Endothelial cell (in vitro differentiated cells): ENCODE results near the gene DNAJC5. TPM values are rescaled to one million over a fixed set of nuclear protein-coding genes. Genes with fewer than 3 reads are reported as not detected.
"Not testable (repeated sequence)": the region's sequence is repeated elsewhere in the genome, so short reads cannot be mapped to it uniquely, and the experiment has no call there.

Experiments used
- DNase-seq: peaks from one replicate; pipeline ENCODE4 v3.0.0; 2021; ENCODE audit warnings: low spot score
- H3K27ac Mint-ChIP-seq: one replicate; pipeline ENCODE4 v1.8.0; 2021; ENCODE audit warnings: mixed read lengths, inconsistent platforms; ENCODE audit not compliant: unreplicated experiment
- H3K27me3 Mint-ChIP-seq: one replicate; pipeline ENCODE4 v1.8.0; 2021; ENCODE audit warnings: mild to moderate bottlenecking, moderate library complexity, mixed read lengths, inconsistent platforms; ENCODE audit not compliant: unreplicated experiment
- H3K36me3 Mint-ChIP-seq: one replicate; pipeline ENCODE4 v1.8.0; 2021; ENCODE audit warnings: mild to moderate bottlenecking, low read depth, mixed read lengths, inconsistent platforms; ENCODE audit not compliant: unreplicated experiment
- H3K4me1 Mint-ChIP-seq: one replicate; pipeline ENCODE4 v1.8.0; 2021; ENCODE audit warnings: mild to moderate bottlenecking, mixed read lengths, inconsistent platforms; ENCODE audit not compliant: unreplicated experiment
- H3K4me3 Mint-ChIP-seq: one replicate; pipeline ENCODE4 v1.8.0; 2021; ENCODE audit warnings: mild to moderate bottlenecking, mixed read lengths, inconsistent platforms; ENCODE audit not compliant: unreplicated experiment
- H3K9me3 Mint-ChIP-seq: one replicate; pipeline ENCODE4 v1.8.0; 2021; ENCODE audit warnings: mixed read lengths, inconsistent platforms; ENCODE audit not compliant: unreplicated experiment
- total RNA-seq: library from RNA; stranded (reverse); fragmentation: NEBNext Ultra II Directional; extraction: Animal tissue kit (Norgen Biotek cat#: 25700); gene quantifications from one replicate; pipeline ENCODE4 v1.2.1, GENCODE V29; 2021; ENCODE audit not compliant: unreplicated experiment
- TF ChIP-seq, protein P1 (sequence below): fragments of 200-600 bp; sonication (generic); IDR thresholded peaks from one replicate; pipeline ENCODE4 v1.5.0; 2021; ENCODE audit warnings: antibody characterized with exemption; ENCODE audit not compliant: unreplicated experiment

The DNAJC5 gene
- total RNA-seq, 1 donor from 2014 or later = 54.4 TPM

DNA sequence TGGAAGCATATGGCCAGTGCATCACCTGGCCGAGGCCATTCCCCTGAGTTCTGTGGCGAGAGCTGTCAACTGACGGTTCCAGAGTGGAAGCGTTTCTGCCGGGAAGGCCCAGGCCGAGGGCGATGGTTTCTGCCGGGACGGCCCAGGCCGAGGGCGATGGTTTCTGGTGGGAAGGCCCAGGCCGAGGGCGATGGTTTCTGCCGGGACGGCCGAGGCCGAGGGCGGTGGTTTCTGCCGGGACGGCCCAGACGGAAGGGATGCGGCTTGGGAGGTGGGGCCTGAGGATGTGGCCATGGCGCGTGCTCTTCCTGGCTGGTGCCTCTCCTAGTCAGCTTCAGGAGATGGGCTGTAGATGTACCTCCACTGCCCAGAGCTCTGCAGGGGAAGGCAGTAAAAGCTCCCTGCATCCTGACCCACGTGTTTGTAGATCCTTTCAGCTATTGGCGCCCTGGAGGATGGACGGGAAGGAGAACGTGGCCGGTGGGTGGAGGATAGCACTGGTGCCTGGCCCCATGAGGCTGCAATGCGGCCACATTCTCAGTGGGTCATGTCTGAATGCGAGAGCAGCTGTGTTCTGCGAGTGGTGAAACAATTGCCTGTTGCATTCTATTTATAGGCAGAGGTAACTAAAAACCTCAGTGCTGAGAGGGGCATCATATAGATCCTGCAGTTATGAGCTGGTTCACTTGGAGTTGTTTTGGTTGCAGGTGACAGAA, 17.0 kb upstream of the DNAJC5 start:
- Mint-ChIP-seq H3K9me3 (no peaks in the 10 kb centered on the region), H3K36me3 (peaks cover 19% of the 10 kb centered on the region), H3K4me3 (no peak overlapping the region), H3K27ac (no peak overlapping the region), H3K4me1 (peaks cover 3% of the 10 kb centered on the region), H3K27me3 (peaks cover 3% of the 10 kb centered on the region)
- no peak for DNase-seq
- TF ChIP-seq, protein P1, sequence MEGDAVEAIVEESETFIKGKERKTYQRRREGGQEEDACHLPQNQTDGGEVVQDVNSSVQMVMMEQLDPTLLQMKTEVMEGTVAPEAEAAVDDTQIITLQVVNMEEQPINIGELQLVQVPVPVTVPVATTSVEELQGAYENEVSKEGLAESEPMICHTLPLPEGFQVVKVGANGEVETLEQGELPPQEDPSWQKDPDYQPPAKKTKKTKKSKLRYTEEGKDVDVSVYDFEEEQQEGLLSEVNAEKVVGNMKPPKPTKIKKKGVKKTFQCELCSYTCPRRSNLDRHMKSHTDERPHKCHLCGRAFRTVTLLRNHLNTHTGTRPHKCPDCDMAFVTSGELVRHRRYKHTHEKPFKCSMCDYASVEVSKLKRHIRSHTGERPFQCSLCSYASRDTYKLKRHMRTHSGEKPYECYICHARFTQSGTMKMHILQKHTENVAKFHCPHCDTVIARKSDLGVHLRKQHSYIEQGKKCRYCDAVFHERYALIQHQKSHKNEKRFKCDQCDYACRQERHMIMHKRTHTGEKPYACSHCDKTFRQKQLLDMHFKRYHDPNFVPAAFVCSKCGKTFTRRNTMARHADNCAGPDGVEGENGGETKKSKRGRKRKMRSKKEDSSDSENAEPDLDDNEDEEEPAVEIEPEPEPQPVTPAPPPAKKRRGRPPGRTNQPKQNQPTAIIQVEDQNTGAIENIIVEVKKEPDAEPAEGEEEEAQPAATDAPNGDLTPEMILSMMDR = no peak

DNA sequence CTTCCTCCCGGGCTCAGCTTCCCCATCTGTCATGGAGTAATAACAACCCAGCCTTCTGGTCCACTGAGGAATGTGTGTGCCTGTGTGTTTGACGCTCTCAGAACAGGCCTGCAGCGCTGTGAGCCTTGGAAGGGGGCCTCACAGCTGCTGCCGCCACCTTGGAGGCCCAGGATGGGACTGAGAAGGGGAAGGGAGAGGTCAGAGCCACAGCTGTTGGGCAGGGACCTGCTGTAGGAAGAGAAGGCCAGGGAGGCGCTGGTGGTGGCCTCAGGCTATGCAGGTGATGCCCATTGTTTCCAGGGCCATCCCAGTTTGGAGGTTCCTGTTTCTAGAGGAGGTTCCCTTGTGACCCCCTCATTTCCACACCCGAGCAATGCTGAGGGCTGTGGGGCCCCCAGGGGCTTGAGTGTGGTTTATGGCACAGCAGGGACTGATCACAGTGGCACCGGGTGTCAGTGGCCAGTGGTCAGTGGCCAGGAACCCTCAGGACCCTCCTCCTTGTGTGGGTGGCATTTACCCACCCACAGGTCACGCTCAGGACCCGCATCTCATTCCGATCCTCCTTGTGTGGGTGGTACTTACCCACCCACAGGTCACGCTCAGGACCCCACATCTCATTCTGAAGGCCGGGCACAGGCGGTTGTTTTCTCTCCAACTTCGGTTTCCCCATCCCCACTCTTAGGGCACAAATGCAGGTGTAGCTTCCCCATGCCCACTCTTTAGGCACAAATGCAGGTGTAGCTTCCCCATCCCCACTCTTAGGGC, 15.8 kb upstream of the DNAJC5 start:
- no peaks in the 10 kb centered on the region for H3K4me1 Mint-ChIP-seq
- TF ChIP-seq, protein P1 = no peak
- no peak overlapping the region for H3K4me3 Mint-ChIP-seq
- H3K9me3 Mint-ChIP-seq = no peaks in the 10 kb centered on the region
- peaks cover 16% of the 10 kb centered on the region for H3K36me3 Mint-ChIP-seq
- no peak for DNase-seq
- peaks cover 3% of the 10 kb centered on the region for H3K27me3 Mint-ChIP-seq
- H3K27ac Mint-ChIP-seq = no peak overlapping the region

DNA sequence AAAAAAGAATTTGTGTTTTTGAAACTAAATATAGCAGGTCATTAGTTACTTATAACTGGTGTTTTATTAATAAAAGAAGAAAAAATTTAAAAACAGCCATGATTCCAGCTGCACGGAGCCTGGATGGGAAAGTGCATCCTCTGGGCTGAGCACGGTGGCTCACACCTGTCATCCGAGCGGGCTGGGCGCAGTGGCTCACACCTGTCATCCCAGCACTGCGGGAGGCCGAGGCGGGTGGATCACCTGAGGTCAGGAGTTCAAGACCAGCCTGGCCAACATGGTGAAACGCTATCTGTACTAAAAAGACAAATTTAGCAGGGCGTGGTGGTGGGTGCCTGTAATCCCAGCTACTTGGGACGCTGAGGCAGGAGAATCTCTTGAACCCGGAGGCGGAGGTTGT, 14.0 kb upstream of the DNAJC5 start:
- H3K9me3 Mint-ChIP-seq, H3K4me1 Mint-ChIP-seq, H3K27me3 Mint-ChIP-seq, H3K4me3 Mint-ChIP-seq, H3K27ac Mint-ChIP-seq, DNase-seq: not testable (repeated sequence)
- peaks cover 10% of the 10 kb centered on the region for H3K36me3 Mint-ChIP-seq

DNA sequence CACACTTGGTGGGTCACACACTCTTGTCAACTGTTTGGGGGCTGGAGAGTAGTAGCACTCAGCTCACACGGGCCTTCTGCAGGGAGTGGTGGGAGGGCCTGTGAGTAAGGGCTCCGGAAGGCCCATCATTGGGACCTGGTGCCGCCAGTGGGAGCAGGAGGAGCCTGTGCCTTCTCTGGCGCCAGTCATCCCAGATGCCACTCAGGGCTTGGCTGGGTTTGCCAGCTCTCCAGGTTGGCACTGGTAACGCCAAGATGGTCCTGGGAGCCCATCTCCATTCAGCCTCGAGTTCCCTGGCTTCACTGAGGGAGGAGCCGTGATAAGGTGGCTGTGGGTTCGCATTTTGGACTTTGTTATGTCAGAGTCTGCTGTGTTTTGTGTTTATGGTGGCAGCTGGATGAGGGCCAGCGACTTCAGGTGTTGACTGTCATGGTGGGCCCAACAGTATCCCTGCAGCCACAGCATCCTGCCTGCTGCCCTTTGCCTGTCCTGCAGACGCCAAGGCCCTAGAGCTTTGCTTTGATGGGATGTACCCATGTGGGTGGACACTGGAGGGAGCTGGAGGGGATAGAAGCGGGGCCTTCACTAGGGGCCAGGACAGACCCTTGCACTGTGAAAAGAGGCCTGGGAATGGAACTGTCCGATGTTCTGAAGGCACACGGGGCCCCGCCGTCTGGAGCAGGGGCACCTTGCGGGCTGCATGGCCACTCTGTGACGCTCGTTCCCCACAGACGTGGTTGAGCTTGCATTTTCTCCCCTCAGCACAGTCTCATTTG, 13.3 kb upstream of the DNAJC5 start:
- Mint-ChIP-seq H3K27ac (no peak overlapping the region), H3K4me1 (no peaks in the 10 kb centered on the region), H3K36me3 (peaks cover 4% of the 10 kb centered on the region), H3K4me3 (no peak overlapping the region), H3K27me3 (no peaks in the 10 kb centered on the region), H3K9me3 (no peaks in the 10 kb centered on the region)
- TF ChIP-seq, protein P1 = no peak
- no peak for DNase-seq

DNA sequence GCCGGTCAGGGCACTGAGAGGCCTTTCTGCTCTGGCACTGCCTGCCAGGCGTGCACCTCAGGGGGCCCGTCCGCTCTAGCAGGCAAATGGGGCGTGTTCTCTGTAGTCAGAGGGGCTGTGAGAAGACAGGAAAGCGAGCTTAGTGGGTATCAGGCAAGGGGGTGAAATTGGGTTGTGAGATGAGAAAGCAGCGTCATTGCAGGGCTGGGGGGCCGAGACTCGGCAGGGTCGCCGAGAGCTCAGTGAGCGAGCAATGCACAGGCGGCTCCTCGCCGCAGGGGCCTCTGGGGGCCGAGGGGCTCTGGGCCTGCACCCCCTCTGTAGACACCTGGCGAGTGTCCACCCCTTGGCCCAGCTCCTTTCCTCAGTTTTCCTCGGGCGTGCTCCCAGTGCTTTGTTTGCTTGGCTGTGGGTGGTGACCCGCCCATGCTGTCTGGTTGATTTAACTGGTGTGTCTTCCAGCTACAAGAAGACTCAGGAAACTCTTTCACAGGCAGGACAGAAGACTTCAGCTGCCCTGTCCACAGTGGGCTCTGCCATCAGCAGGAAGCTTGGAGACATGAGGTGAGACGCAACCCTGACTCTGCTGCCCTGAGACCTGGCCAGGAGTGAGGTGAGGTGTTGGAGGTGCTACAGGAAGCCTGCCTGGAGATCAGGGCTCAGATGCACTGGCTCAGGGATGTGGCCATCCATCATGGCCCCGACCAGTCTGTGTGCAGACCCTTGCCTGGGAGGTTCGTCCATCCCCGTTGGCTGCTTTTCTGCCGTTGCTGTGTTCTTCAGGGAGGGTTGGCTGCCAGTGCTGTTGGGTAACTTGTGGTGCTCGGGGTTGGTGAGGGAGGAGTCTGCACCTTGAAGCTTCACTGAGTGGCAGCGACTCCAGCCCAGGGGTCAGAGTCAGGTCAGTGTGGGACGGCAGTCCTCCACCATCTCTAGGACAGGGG, 12.4 kb upstream of the DNAJC5 start:
- Mint-ChIP-seq H3K4me3 (no peak overlapping the region), H3K36me3 (peaks cover 12% of the 10 kb centered on the region), H3K4me1 (peaks cover 3% of the 10 kb centered on the region), H3K27ac (no peak overlapping the region), H3K9me3 (no peaks in the 10 kb centered on the region), H3K27me3 (peaks cover 3% of the 10 kb centered on the region)
- TF ChIP-seq, protein P1 = no peak
- DNase-seq = no peak
